Activated naive CD4-positive, alpha-beta T cell treated with anti-CD3 and anti-CD28 coated beads, Interleukin-2, amount 10 ng/mL, durations not matched to agents 7 days and 5 days (primary cell): ENCODE results near the gene RNF121.
A peak's percentile ranks its signal among the peaks of the same experiment; 100 is the strongest.
"Not testable (repeated sequence)": the region's sequence is repeated elsewhere in the genome, so short reads cannot be mapped to it uniquely, and the experiment has no call there.

Experiments
- CTCF ChIA-PET: fragments of 350-600 bp; sonication (Branson Sonifier 250); formaldehyde crosslinking; loops from one replicate; lab custom pipeline; 2021; ENCODE audit warnings: antibody characterized with exemption; lab: Charles Lee
- DNase-seq: peaks from one replicate; pipeline ENCODE4 v3.0.0-alpha.2; 2020
- H3K27ac Mint-ChIP-seq: one replicate; pipeline ENCODE4 v1.8.0; 2021; ENCODE audit warnings: mild to moderate bottlenecking, moderate library complexity, mixed read lengths
- H3K27me3 Mint-ChIP-seq: one replicate; pipeline ENCODE4 v1.8.0; 2021; ENCODE audit warnings: mild to moderate bottlenecking, mixed read lengths
- H3K36me3 Mint-ChIP-seq: one replicate; pipeline ENCODE4 v1.8.0; 2021; ENCODE audit warnings: mixed read lengths
- H3K4me1 Mint-ChIP-seq: one replicate; pipeline ENCODE4 v1.8.0; 2021; ENCODE audit warnings: mixed read lengths
- H3K4me3 Mint-ChIP-seq: one replicate; pipeline ENCODE4 v1.8.0; 2021; ENCODE audit warnings: mild to moderate bottlenecking, moderate library complexity, mixed read lengths
- H3K9me3 Mint-ChIP-seq: one replicate; pipeline ENCODE4 v1.8.0; 2021; ENCODE audit warnings: mixed read lengths

The RNF121 gene

DNA sequence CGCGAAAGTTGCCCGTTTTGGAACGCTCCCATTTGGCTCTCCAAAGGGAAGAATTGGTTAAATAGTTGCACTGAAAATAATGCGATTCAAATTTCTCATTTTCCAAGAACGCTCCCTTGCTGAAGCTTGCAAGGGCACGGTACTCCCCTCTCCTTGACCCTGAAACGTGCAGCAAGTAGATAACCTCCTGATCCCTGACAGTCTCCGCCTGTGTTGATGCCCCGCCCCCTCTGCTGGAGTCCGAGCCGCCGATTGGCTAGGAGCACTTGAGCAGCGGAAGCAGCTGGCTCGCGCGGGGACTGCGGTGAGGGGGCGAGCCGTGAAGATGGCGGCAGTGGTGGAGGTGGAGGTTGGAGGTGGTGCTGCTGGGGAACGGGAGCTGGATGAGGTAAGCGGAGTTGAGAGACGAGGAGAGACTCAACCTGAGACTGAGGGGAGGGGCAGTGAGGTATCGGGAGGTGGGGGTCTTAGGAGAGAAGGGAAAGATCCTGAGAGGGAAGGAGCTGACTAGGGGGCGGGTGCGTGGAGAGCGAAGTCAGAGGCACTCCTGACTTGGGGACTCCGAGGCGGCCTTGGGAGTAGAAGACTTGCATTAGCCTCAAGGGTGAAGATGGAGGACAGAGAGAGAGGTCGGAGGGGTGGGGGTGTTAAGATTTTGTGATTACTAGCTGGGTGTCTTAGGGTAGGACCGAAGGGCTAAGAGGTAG is at the start of gene RNF121:
Gene RNF121, plus strand, starts transcription at position 310 of the 707 bp plus-strand sequence. Its CDS starts 16 bp downstream, at position 326.
- peaks cover 45% of the 10 kb centered on the region for H3K4me1 Mint-ChIP-seq
- CTCF ChIA-PET: interaction anchor here (1.2 to 2.1 kb wide), 4 partner anchors 17 to 502 kb away, joined by 3 to 7 read pairs (median 4); no protein-coding TSS in a partner anchor
- H3K9me3 Mint-ChIP-seq: no peaks in the 10 kb centered on the region
- H3K36me3 Mint-ChIP-seq: peaks cover 12% of the 10 kb centered on the region
- peak; percentile 99 for DNase-seq
- peak within 1 kb of the TSS; percentile 100 for H3K27ac Mint-ChIP-seq
- peaks cover 4% of the 10 kb centered on the region for H3K27me3 Mint-ChIP-seq
- peak within 1 kb of the TSS; percentile 88 for H3K4me3 Mint-ChIP-seq

DNA sequence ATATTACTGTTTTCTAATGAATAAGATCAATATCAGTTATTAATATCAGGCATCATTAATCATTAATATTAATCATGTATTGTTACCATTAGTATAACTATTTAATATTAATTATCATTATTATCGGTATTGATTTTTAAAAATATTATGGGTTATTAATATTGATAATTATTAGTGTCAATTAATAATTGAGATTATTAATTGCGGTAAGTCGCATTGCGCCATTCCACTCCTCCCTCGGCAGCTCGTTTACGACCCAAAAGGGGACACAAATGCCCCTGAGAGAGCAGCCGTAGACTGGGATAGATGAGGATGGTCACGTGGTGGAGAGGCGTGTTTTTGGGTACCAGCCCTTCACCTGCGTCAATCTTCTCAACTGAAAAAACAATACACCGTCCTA is 43.0 kb upstream of the RNF121 start:
- H3K4me3 Mint-ChIP-seq, H3K4me1 Mint-ChIP-seq, H3K27me3 Mint-ChIP-seq, H3K9me3 Mint-ChIP-seq, H3K27ac Mint-ChIP-seq, H3K36me3 Mint-ChIP-seq, CTCF ChIA-PET, DNase-seq: not testable (repeated sequence)

GRCh38 chr11:71888335-71889010 is 40.4 kb upstream of the RNF121 start:
- H3K4me3 Mint-ChIP-seq, H3K9me3 Mint-ChIP-seq, H3K36me3 Mint-ChIP-seq, H3K27ac Mint-ChIP-seq, H3K4me1 Mint-ChIP-seq, H3K27me3 Mint-ChIP-seq, DNase-seq, CTCF ChIA-PET: not testable (repeated sequence)

DNA sequence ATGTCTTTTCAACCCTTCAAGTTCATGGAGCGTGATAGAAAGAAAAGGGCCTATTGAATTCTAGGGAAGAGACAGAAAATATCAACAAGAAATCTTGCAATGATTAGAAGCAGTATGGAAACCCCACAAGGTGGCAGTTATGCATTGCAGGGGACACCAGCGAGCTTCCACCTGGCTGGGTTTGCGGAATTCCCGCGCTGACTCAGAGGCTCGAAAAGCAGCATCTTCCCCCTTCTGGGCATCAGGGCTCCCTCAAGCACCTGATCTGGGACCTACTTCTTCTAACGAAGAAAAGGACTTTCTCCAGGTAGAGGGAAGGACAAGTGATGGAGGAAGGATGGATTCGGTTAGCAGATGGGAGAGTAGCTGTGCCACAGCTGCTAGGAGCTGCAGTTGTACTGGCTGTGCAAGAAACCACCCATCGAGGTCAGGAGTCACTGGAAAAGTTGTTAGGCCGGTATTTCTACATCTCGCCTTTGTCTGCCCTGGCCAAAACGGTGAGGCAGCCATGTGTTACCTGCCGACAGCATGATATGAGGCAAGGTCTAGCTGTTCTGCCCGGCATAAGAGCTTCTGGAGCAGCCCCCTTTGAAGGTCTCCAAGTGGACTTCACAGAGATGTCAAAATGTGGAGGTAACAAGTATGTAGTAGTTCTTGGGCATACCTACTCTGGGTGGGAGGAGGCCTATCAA is 39.5 kb upstream of the RNF121 start:
- H3K4me1 Mint-ChIP-seq, H3K27me3 Mint-ChIP-seq, CTCF ChIA-PET, DNase-seq, H3K36me3 Mint-ChIP-seq, H3K27ac Mint-ChIP-seq, H3K9me3 Mint-ChIP-seq, H3K4me3 Mint-ChIP-seq: not testable (repeated sequence)

DNA sequence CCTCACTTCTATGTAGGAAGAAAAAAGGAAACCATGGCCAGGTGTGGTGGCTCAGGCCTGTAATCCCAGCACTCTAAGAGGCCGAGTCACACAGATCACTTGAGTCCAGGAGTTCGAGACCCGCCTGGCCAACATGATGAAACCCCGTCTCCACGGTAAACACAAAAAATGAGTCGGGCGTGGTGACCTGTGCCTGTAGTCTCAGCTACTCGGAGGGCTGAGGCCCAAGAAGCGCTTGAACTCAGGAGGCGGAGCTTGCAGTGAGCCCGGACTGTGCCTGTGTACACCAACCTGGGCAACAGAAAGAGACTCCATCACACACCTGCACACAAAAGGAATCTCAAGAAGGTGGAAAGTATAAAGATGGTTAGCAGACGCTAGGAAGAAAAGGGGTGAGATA is 32.9 kb upstream of the RNF121 start:
- H3K9me3 Mint-ChIP-seq: peaks cover 2% of the 10 kb centered on the region
- DNase-seq: no peak
- no peaks in the 10 kb centered on the region for H3K27me3 Mint-ChIP-seq
- peaks cover 27% of the 10 kb centered on the region for H3K36me3 Mint-ChIP-seq
- CTCF ChIA-PET: no interaction called here
- H3K4me1 Mint-ChIP-seq: no peaks in the 10 kb centered on the region
- no peak overlapping the region for H3K27ac Mint-ChIP-seq
- no peak overlapping the region for H3K4me3 Mint-ChIP-seq

- H3K4me1 Mint-ChIP-seq, DNase-seq, H3K27ac Mint-ChIP-seq, CTCF ChIA-PET, H3K9me3 Mint-ChIP-seq, H3K27me3 Mint-ChIP-seq, H3K4me3 Mint-ChIP-seq: not testable (repeated sequence)
- peaks cover 26% of the 10 kb centered on the region for H3K36me3 Mint-ChIP-seq
These were observed 27.7 kb upstream of the RNF121 start for GRCh38 chr11:71901137-71901536.

DNA sequence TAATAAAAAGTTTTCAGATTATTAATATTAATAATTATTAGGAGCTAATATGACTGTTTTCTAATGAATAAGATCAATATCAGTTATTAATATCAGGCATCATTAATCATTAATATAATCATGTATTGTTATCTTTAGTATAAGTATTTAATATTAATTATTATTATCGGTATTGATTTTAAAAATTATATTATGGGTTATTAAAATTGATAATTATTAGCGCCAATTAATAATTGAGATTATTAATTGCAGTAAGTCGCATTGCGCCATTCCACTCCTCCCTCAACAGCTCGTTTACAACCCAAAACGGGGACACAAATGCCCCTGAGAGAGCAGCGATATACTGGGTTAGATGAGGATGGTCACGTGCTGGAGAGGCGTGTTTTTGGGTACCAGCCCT is 20.6 kb upstream of the RNF121 start:
- DNase-seq: no peak
- Mint-ChIP-seq H3K27me3 (no peaks in the 10 kb centered on the region), H3K4me3 (no peak overlapping the region), H3K4me1 (no peaks in the 10 kb centered on the region), H3K36me3 (peaks cover 22% of the 10 kb centered on the region), H3K9me3 (no peaks in the 10 kb centered on the region), H3K27ac (no peak overlapping the region)
- CTCF ChIA-PET: no interaction called here

- H3K9me3 Mint-ChIP-seq, H3K4me1 Mint-ChIP-seq, CTCF ChIA-PET, H3K27me3 Mint-ChIP-seq, H3K4me3 Mint-ChIP-seq, H3K27ac Mint-ChIP-seq, DNase-seq: not testable (repeated sequence)
- peaks cover 31% of the 10 kb centered on the region for H3K36me3 Mint-ChIP-seq
These were observed 18.1 kb upstream of the RNF121 start for GRCh38 chr11:71910775-71911174.

DNA sequence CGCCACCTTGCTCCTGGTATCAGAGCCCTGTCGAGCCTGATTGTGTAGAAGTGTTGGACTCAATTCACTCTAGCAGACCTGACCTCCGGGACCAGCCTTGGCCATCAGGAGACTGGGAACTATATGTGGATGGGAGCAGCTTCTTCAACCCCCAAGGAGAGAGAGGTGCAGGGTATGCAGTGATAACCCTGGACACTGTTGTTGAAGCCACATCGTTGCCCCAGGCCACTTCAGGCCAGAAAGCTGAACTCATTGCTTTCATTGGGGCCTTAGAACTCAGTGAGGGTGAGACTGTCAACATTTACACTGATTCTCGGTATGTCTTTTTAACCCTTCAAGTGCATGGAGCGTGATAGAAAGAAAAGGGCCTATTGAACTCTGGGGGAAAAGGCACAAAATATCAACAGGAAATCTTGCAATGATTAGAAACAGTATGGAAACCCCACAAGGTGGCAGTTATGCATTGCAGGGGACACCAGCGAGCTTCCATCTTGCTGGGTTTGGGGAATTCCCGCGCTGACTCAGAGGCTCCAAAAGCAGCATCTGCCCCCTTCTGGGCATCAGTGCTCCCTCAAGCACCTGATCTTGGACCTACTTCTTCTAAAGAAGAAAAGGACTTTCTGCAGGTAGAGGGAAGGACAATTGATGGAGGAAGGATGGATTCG is 17.4 kb upstream of the RNF121 start:
- H3K27me3 Mint-ChIP-seq, H3K4me3 Mint-ChIP-seq, H3K27ac Mint-ChIP-seq, H3K4me1 Mint-ChIP-seq, H3K9me3 Mint-ChIP-seq: not testable (repeated sequence)
- DNase-seq: peak; percentile 39
- peaks cover 30% of the 10 kb centered on the region for H3K36me3 Mint-ChIP-seq
- CTCF ChIA-PET: interaction anchor here (0.6 to 1.2 kb wide), 3 partner anchors 16 to 47 kb away, joined by 3 to 5 read pairs (median 3); partner anchors contain the start of genes RNF121 and XNDC1N

DNA sequence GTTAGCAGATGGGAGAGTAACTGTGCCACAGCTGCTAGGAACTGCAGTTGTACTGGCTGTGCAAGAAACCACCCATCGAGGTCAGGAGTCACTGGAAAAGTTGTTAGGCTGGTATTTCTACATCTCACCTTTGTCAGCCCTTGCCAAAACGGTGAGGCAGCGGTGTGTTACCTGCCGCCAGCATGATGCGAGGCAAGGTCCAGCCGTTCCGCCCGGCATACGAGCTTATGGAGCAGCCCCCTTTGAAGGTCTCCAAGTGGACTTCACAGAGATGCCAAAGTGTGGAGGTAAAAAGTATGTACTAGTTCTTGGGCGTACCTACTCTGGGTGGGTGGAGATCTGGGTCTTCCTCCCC is 16.9 kb upstream of the RNF121 start:
- H3K9me3 Mint-ChIP-seq, DNase-seq, H3K27ac Mint-ChIP-seq, H3K4me1 Mint-ChIP-seq, H3K27me3 Mint-ChIP-seq, H3K4me3 Mint-ChIP-seq: not testable (repeated sequence)
- H3K36me3 Mint-ChIP-seq: peaks cover 32% of the 10 kb centered on the region
- CTCF ChIA-PET: interaction anchor here (0.6 to 1.2 kb wide), 3 partner anchors 15 to 47 kb away, joined by 3 to 5 read pairs (median 3); partner anchors contain the start of genes RNF121 and XNDC1N

GRCh38 chr11:71913756-71914526 is 14.9 kb upstream of the RNF121 start:
- Mint-ChIP-seq H3K27me3 (no peaks in the 10 kb centered on the region), H3K9me3 (no peaks in the 10 kb centered on the region), H3K4me1 (no peaks in the 10 kb centered on the region), H3K36me3 (peaks cover 33% of the 10 kb centered on the region), H3K27ac (no peak overlapping the region), H3K4me3 (no peak overlapping the region)
- no peak for DNase-seq
- CTCF ChIA-PET: no interaction called here

DNA sequence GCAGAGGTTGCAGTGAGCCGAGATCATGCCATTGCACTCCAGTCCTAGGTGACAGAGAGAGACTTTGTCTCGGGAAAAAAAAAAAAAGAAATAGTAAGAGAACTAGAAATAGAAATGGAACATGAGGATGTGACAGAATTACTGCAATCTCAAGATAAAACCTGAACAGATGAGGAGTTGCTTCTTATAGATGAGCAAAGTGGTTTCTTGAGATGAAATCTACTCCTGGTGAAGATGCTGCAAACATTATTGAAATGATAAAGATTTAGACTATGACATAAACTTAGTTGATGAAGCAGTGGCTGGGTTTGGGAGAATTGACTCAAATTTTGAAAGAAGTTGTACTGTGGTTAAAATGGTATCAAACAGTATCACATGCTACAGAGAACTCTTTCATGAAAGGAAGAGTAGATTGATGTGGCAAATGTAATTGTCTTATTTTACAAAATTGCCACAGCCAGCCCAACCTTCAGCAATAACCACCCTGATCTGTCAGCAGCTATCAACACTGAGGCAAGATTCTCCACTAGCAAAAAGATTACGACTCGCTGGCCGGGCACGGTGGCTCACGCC is 14.1 kb upstream of the RNF121 start:
- H3K9me3 Mint-ChIP-seq: no peaks in the 10 kb centered on the region
- H3K27ac Mint-ChIP-seq: no peak overlapping the region
- H3K36me3 Mint-ChIP-seq: peaks cover 35% of the 10 kb centered on the region
- CTCF ChIA-PET: no interaction called here
- no peaks in the 10 kb centered on the region for H3K27me3 Mint-ChIP-seq
- DNase-seq: no peak
- H3K4me3 Mint-ChIP-seq: no peak overlapping the region
- H3K4me1 Mint-ChIP-seq: no peaks in the 10 kb centered on the region

GRCh38 chr11:71917646-71918140 is 11.2 kb upstream of the RNF121 start:
- Mint-ChIP-seq H3K36me3 (peaks cover 35% of the 10 kb centered on the region), H3K4me3 (no peak overlapping the region), H3K27me3 (no peaks in the 10 kb centered on the region), H3K9me3 (no peaks in the 10 kb centered on the region), H3K4me1 (no peaks in the 10 kb centered on the region), H3K27ac (no peak overlapping the region)
- CTCF ChIA-PET: no interaction called here
- no peak for DNase-seq
